Measurements from ENCODE around the gene PTPRE.

The PTPRE gene

DNA sequence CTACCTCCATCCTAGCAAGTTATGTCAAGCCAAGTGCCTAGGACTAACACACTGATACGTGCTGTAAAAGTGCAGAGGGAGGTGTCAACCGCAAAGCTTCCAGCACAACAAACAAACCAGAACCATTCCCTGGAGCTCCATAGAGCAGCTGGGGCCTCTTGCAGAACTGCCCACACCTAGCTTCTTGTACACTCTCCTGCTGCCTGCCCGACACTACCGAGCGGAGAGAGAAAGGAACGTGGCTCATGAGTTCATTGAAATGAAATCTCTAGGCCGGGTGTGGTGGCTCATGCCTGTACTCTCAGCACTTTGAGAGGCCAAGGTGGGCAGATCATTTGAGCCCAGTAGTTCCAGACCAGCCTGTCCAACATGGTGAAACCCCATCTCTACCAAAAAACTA, 145.8 kb downstream of the PTPRE start:
- H3K27me3 ChIP-seq (ENCODE audit: insufficient read depth, low read depth), result no peaks in the 10 kb centered on the region
- H3K79me2 ChIP-seq (ENCODE audit: insufficient read depth, low read depth), result no peaks in the 10 kb centered on the region
- no peaks in the 10 kb centered on the region for H3K36me3 ChIP-seq (ENCODE audit: insufficient read depth)
- H2AFZ ChIP-seq (ENCODE audit: low read depth), result no peak overlapping the region
- no peak overlapping the region for H3K27ac ChIP-seq
- no peaks in the 10 kb centered on the region for H3K4me1 ChIP-seq (ENCODE audit: low read depth, poor library complexity, severe bottlenecking)
- H3K9ac ChIP-seq, result no peak overlapping the region
- no peaks in the 10 kb centered on the region for H4K20me1 ChIP-seq (ENCODE audit: insufficient read depth)
- TF ChIP-seq, protein P1, sequence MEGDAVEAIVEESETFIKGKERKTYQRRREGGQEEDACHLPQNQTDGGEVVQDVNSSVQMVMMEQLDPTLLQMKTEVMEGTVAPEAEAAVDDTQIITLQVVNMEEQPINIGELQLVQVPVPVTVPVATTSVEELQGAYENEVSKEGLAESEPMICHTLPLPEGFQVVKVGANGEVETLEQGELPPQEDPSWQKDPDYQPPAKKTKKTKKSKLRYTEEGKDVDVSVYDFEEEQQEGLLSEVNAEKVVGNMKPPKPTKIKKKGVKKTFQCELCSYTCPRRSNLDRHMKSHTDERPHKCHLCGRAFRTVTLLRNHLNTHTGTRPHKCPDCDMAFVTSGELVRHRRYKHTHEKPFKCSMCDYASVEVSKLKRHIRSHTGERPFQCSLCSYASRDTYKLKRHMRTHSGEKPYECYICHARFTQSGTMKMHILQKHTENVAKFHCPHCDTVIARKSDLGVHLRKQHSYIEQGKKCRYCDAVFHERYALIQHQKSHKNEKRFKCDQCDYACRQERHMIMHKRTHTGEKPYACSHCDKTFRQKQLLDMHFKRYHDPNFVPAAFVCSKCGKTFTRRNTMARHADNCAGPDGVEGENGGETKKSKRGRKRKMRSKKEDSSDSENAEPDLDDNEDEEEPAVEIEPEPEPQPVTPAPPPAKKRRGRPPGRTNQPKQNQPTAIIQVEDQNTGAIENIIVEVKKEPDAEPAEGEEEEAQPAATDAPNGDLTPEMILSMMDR (conservative IDR thresholded peaks at IDR 0.05; ENCODE audit: low read depth, low read length), result no peak
- no peak overlapping the region for H3K4me2 ChIP-seq
- H3K4me3 ChIP-seq (IDR thresholded peaks at IDR 0.05; ENCODE audit: insufficient read depth, low read depth, low read length), result no peak overlapping the region

DNA sequence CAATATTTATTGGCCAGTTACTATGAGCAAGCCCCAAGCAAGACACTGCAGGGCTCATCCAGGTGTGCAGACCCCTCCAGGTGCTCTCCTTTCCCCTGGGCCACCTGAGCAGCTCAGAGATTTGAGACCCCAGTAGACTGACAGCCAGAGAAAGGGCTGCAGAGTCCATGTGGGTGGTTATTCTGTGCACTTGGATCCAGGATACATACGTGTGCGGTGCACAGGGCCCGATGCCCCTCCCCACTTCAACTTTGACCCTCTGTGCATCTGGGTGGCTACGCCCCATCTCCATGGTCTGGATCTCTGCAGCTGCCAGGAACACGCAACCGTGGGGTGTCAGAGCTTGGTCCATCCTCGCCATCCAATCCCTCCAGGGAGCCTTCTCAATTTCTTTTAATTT, 146.5 kb downstream of the PTPRE start:
- Histone ChIP-seq H3K36me3 (ENCODE audit: insufficient read depth) (no peaks in the 10 kb centered on the region), H3K27ac (no peak overlapping the region), H4K20me1 (ENCODE audit: insufficient read depth) (no peaks in the 10 kb centered on the region)

DNA sequence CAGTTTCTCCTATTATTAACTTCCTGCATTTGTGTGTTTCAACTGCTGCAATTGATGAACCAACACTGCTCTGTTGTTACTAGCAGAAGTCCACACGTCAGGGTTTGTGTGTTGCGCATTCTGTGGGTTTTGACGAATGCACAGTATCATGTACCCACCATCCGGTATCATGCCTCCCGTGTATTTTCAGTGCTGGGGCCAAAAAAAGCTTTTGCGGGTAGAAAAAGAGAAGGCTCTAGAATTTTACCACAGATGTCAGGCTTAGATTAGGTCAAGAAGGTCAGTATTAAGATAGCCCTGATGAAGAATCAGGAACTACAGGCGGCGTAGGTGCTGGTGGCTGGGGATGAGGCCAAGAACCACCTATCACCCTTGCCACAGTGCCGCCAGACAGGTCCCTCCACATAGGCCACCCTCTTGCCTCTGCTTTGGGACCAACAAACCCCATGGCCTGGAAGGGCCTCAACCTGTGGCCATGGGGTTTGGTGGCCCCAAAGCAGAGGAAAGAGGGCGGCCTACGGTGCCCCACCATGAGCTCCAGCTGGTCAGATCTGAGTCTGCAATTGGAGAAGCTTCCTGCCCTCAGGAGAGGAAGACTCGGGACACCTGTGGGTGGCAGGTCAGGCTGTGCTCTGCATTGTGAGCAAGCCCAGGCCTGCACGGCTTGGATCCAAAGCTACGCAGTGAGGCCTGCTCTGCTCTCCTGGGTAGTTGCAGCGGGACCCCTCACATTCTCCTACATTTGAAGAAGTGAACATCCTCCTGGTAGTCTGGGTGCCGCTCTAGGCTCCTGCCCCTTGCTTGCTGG, 147.5 kb downstream of the PTPRE start:
- Histone ChIP-seq H3K4me2 (no peak overlapping the region), H3K27me3 (ENCODE audit: insufficient read depth, low read depth) (no peaks in the 10 kb centered on the region), H4K20me1 (ENCODE audit: insufficient read depth) (no peaks in the 10 kb centered on the region), H3K4me3 (IDR thresholded peaks at IDR 0.05; ENCODE audit: insufficient read depth, low read depth, low read length) (no peak overlapping the region), H3K9ac (no peak overlapping the region), H2AFZ (ENCODE audit: low read depth) (no peak overlapping the region), H3K36me3 (ENCODE audit: insufficient read depth) (no peaks in the 10 kb centered on the region), H3K4me1 (ENCODE audit: low read depth, poor library complexity, severe bottlenecking) (no peaks in the 10 kb centered on the region), H3K27ac (no peak overlapping the region), H3K79me2 (ENCODE audit: insufficient read depth, low read depth) (no peaks in the 10 kb centered on the region)
- TF ChIP-seq, protein P1 (conservative IDR thresholded peaks at IDR 0.05; ENCODE audit: low read depth, low read length), result no peak

More for the DNA sequence above, 146.5 kb downstream of the PTPRE start:
- Histone ChIP-seq H3K4me2 (no peak overlapping the region), H3K79me2 (ENCODE audit: insufficient read depth, low read depth) (no peaks in the 10 kb centered on the region), H3K4me1 (ENCODE audit: low read depth, poor library complexity, severe bottlenecking) (no peaks in the 10 kb centered on the region), H2AFZ (ENCODE audit: low read depth) (no peak overlapping the region), H3K4me3 (IDR thresholded peaks at IDR 0.05; ENCODE audit: insufficient read depth, low read depth, low read length) (no peak overlapping the region), H3K9ac (no peak overlapping the region), H3K27me3 (ENCODE audit: insufficient read depth, low read depth) (no peaks in the 10 kb centered on the region)
- TF ChIP-seq, protein P1 (conservative IDR thresholded peaks at IDR 0.05; ENCODE audit: low read depth, low read length), result no peak

DNA sequence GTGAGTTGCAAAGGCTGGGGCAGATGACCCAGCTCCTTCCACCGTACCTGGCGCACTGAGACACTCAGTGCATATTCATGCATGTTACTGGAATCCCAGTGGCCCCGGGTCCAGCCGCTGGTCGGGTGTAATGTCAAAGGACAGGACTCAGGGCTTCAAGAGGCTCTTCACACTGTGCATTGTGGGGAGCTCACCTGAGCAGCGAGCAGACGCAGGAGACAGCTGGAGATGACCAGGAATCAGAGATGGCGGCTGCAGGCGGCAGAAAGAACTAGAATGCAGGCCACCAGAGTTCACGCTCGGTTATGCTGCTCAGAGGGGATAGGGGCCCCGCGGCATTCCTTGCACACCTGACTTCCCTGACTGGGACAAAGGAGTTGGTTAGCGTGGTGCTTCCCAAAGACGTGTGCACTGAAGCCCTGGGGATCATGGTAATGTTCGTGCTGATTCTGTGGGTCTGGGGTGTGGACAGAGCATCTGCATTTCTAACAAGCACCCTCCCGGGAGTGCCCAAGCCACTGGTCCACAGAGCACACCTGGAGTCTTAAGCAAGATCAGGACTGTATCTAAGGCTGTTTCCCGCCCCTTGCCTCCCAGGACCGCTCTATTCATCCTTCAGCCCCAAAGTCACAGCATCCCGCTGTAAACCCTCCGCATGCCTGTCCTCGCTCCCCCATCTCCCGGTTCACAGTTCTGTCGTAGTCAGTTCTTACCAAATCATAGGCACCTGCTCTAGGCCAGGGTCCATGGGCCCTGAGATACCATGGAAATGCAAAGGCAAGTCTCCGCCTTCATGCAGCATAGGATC, 148.4 kb downstream of the PTPRE start:
- Histone ChIP-seq H3K27ac (no peak overlapping the region), H3K9ac (no peak overlapping the region), H3K4me2 (no peak overlapping the region), H2AFZ (ENCODE audit: low read depth) (no peak overlapping the region), H3K4me3 (IDR thresholded peaks at IDR 0.05; ENCODE audit: insufficient read depth, low read depth, low read length) (no peak overlapping the region), H3K36me3 (ENCODE audit: insufficient read depth) (no peaks in the 10 kb centered on the region), H3K79me2 (ENCODE audit: insufficient read depth, low read depth) (no peaks in the 10 kb centered on the region), H4K20me1 (ENCODE audit: insufficient read depth) (no peaks in the 10 kb centered on the region), H3K4me1 (ENCODE audit: low read depth, poor library complexity, severe bottlenecking) (no peaks in the 10 kb centered on the region), H3K27me3 (ENCODE audit: insufficient read depth, low read depth) (no peaks in the 10 kb centered on the region)
- TF ChIP-seq, protein P1 (conservative IDR thresholded peaks at IDR 0.05; ENCODE audit: low read depth, low read length), result no peak

Data from KMS-11 (cell line).